Mucosa of gallbladder (tissue), 1 donor: ENCODE measurements around the gene HHAT. TPM values are rescaled to one million over a fixed set of nuclear protein-coding genes. Genes with fewer than 3 reads are reported as not detected.
"Not testable (repeated sequence)": the region's sequence is repeated elsewhere in the genome, so short reads cannot be mapped to it uniquely, and the experiment has no call there.

ENCODE experiments used
- DNase-seq: peaks from one replicate; pipeline ENCODE4 v3.0.0-alpha.2; 2020; ENCODE audit warnings: low spot score
- total RNA-seq: library from RNA; stranded (reverse); gene quantifications from one replicate; pipeline ENCODE4 v1.2.1, GENCODE V29; 2021
- donor health status: DM: no; HTN: no; CAD: no.

Gene HHAT
- total RNA-seq, 1 donor from 2014 or later: 14.4 TPM

- DNase-seq: no peak
These were observed 14.8 kb upstream of the HHAT start for GRCh38 chr1:210313921-210314320.

GRCh38 chr1:210315529-210315928, 13.2 kb upstream of the HHAT start:
- DNase-seq: no peak

DNA sequence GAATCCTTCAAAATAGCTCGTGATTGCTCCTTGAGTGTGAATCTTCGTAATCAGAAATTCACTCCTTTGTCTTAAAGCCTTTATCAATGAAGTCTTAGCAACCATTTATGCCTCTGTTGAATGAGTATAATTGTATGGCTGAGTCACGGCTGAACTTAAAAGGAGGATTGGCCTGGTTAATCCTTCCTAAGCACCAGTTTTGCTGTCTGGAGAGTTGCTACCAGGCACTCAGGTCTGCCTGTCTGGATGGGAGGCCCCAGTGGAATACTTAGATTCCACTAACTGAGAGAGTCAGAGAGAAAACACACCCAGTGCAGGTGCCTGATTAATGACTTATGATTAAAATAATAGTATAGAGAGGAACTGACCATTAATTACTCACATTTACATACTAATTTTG, 7.6 kb upstream of the HHAT start:
- no peak for DNase-seq

- no peak for DNase-seq
These were observed 7.2 kb upstream of the HHAT start for GRCh38 chr1:210321552-210321951.

- DNase-seq: no peak
These were observed 4.7 kb upstream of the HHAT start for GRCh38 chr1:210323957-210324356.

DNA sequence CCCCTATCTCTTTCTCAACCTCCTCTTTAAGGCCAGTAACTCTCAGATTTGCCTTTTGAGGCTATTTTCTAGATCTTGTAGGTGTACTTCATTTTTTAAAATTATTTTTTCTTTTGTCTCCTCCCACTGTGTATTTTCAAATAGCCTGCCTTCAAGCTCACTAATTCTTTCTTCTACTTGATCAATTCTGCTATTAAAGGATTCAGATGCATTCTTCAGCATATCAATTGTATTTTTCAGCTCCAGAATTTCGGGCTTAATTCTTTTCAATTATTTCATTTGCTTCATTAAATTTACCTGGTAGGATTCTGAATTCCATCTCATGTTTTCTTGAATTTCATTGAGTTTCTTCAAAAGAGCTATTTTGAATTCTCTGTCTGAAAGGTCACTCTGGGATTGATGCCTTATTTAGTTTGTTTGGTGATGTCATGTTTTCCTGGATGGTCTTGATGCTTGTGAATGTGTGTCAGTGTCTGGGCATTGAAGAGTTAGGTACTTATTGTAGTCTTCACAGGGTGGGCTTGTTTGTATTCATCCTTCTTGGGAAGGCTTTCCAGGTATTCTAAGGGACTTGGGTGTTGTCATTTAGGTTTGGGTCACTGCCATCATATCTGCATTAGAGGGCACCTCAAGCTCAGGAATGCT, 3.6 kb upstream of the HHAT start:
- no peak for DNase-seq

DNA sequence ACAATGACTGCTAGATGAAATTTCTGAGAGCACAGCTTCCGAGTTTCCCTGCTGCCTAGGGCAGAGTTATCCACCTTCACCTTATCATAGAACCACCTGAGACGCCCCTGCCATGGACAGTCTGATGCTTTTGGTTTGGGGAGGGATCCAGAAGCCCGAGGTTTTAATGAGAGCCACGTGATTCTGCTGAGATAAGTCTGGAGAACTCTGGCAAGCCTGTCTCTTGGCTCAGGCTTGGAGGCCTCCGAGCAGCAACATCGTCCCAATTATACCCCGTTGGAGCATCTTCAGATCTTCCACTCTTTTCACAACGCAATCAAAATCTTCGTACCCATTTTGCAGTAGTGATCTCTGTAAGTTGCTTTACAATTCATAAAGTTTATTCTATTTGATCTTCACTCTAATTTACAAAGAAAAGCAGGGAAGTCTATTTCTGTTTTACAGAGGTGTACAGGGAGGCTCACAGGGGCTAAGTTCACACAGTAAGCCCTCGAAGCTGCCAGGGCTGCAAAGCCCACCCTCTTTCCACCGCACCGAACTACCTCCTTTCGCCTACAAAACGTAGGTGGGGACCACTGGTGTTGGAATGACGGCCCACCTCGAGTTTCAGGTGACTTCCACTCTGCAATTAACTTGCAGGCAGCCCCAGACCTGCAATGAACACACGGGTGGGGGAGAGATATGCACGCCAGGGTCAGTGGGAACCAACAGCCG, 513 bp upstream of the HHAT start:
- DNase-seq: peak; percentile 16

GRCh38 chr1:210330279-210330866, 1.7 kb downstream of the HHAT start:
- DNase-seq: peak; percentile 55

DNA sequence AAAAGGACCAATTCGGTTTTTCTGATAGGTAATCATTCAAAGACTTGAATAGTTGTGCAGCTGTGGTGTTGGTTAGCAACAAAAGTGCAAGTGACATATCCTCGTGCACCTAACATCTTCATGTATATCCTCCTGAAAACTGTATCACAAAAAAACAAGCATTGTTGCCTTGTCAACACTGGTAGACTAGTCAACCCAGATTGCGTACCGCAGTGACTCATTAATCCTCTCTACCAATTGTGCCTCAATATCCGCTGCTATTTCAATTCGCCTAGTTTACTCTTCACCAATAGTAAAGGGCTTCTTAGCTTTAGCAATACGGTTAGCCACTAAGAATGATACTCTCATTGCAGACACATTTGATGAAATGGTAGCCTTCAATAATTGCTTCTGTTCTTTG, 3.5 kb downstream of the HHAT start:
- no peak for DNase-seq

- DNase-seq: no peak
These were observed 4.2 kb downstream of the HHAT start for GRCh38 chr1:210332719-210333398.

- DNase-seq: no peak
These were observed 6.3 kb downstream of the HHAT start for GRCh38 chr1:210335001-210335400.

DNA sequence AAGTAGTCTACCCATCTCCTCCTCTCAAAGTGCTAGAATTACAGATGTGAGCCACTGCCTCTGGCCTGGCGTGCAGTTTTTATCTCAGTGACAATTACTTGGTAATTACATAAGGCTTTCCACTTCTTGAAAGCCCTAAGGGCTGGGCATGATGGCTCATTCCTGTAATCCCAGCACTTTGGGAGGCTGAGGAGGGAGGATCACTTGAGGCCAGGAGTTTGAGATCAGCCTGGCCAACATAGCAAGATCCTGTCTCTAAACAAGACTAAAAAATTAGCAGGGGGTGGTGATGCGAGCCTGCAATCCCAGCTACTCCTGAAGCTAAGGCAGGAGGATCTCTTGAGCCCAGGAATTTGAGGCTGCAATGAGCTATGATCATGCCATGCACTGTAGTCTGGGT, 7.7 kb downstream of the HHAT start:
- DNase-seq: no peak

- DNase-seq: no peak
These were observed 10.8 kb downstream of the HHAT start for GRCh38 chr1:210339500-210339899.

GRCh38 chr1:210340311-210340710, 11.6 kb downstream of the HHAT start:
- no peak for DNase-seq

DNA sequence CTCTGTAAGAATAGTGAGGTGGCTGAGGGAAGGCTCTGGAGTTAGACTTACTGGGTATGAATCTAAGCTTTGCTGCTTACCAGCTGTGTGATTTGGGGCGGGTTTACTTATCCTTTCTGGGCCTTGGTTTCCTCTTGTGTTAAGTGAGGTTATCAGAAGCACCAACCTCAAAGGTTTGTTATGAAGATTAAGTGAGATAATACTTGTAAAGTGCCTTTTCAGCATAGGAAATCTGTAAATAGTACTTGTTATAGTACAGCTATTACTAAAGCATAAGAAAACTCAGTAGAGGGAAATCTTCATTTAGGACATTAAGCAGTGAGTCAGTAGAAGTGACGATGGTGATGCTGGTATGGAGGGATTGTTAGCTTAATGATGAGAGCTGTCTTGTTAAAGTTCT, 12.1 kb downstream of the HHAT start:
- no peak for DNase-seq

DNA sequence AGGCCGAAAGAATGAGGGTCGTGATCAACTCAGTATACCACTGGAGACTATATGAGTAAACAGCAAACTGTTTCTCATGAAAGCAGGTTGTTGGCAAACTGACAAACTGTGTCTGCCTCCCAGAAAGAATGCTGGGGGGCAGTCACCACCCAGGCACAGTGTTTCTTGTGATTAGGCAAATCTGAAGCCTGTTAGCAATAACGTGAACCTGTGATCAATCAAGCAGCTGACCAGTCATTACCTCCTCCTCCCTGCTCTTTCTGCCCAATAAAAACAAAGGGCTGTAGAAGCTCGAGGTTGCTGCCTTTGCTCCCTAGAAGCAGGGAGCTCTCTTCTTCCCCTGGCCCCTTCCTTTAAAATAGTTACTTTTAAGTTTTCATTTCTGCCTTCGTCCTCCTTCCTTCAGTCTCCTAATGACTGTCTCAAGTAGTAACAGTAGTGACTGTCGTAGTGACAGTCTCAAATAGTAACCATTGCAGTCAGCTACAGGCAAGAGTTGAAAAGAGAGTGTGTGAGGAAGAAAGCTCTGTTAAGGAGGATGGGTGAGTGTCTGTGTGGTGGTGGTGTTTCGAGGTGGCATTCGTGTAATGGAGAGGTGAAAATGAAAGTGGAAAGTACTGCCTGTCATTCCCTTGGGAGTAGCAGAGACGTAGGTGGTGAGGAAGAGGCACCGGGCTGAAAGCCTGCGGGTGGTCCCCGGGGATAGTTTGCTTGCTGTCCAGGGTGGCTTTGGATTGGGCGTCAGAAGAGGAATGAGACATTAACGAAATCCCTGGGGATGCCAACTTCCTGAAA, 14.5 kb downstream of the HHAT start:
- DNase-seq: no peak

DNA sequence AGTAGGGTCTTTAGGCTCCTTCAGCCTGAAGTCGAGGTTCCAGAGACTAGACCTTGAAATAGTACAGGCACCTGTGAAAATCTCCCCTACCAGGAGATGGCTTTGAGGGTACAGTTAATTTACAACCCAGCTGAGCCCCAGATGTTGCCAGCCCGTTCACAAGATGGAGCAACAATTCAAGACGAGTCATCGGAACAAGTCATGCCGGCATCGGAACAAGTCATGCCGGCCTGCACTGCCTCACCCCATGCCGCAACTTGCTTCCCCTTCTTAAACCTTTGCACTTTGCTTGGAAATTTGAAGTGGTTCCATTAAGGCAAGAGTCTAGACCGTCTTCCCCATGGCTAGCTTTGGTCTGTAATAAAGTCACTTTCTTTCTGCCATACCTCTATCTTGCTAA, 16.0 kb downstream of the HHAT start:
- no peak for DNase-seq

DNA sequence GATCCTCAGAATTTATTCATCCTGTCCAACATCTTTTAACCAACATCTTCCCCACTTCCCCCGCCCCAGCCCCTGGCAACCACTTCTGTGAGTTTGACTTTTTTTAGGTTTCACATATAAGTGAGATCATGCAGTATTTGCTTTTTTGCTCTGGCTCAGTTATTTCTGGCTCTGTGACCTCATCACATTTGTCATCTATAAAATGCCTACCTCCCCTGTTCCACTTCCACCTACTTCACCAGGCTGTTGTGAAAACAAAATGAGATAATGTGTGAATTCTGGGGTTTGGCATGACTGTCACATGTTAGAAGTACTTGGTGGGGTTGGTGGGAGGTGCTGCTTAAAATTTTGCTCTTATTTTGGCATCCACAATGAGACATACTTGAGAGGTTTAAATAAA, 18.4 kb downstream of the HHAT start:
- DNase-seq: no peak

GRCh38 chr1:210351496-210351895, 22.8 kb downstream of the HHAT start:
- no peak for DNase-seq

GRCh38 chr1:210352575-210352974, 23.9 kb downstream of the HHAT start:
- no peak for DNase-seq

DNA sequence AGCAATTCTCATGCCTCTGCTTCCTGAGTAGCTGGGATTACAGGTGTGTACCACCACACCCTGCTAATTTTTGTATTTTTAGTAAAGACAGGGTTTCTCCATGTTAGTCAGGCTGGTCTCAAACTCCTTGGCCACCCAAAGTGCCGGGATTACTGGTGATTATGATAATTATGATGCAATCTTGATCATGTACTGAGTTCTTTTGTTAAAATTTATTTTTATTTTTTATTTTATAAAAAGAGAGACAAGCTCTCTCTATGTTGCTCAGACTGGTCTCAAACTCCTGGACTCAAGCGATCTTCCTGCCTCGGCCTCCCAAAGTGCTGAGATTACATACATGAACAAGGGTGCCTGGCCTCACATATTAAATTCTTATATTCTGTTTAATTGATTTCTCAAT, 25.6 kb downstream of the HHAT start:
- not testable (repeated sequence) for DNase-seq

GRCh38 chr1:210358626-210359025, 29.9 kb downstream of the HHAT start:
- DNase-seq: peak; percentile 20
